Measurements from ENCODE around the gene KRT79.

DNA sequence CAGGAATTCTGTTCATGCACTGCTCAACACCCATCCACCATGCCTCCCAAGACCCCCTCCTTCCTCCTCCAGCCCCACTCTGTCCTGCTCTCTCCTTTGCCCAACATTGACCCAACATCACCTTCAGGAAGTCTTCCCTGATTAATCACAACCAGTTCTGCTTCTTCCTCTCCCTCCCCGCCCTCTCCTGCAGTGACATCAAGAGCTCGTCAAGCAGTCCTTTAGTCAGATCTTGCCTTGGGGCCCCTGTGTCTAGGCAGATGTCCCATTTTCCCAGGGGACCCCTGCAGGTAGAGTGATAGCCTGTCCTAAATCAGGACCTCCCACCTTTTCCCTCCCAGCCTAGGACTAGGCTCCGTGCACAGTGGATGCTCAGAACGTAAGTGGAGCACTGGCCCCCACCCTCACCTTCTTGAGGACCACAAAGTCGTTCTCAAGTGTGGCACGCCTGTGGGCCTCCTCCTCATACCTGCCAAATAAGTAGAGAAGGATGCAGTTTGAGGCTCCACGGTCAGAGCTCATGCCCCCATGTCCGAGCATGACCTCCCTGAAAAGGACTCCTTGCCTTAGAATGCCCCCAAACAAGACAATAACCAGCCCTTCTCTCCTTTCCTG, 12.4 kb upstream of the KRT79 start:
- TF ChIP-seq, protein P1, sequence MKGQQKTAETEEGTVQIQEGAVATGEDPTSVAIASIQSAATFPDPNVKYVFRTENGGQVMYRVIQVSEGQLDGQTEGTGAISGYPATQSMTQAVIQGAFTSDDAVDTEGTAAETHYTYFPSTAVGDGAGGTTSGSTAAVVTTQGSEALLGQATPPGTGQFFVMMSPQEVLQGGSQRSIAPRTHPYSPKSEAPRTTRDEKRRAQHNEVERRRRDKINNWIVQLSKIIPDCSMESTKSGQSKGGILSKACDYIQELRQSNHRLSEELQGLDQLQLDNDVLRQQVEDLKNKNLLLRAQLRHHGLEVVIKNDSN (CRISPR knock-in tag; IDR thresholded peaks at IDR 0.05): no peak
- TF ChIP-seq ESRRB (CRISPR knock-in tag; IDR thresholded peaks at IDR 0.05; ENCODE audit: borderline replicate concordance): no peak
- TF ChIP-seq, protein P2, sequence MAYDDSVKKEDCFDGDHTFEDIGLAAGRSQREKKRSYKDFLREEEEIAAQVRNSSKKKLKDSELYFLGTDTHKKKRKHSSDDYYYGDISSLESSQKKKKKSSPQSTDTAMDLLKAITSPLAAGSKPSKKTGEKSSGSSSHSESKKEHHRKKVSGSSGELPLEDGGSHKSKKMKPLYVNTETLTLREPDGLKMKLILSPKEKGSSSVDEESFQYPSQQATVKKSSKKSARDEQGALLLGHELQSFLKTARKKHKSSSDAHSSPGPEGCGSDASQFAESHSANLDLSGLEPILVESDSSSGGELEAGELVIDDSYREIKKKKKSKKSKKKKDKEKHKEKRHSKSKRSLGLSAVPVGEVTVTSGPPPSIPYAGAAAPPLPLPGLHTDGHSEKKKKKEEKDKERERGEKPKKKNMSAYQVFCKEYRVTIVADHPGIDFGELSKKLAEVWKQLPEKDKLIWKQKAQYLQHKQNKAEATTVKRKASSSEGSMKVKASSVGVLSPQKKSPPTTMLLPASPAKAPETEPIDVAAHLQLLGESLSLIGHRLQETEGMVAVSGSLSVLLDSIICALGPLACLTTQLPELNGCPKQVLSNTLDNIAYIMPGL (CRISPR knock-in tag; IDR thresholded peaks at IDR 0.05): no peak
- TF ChIP-seq SMARCC2 (IDR thresholded peaks at IDR 0.05; ENCODE audit: low read depth): no peak

Data from K562 (cell line).